ENCODE measurements around the gene CDH4.

Gene CDH4

DNA sequence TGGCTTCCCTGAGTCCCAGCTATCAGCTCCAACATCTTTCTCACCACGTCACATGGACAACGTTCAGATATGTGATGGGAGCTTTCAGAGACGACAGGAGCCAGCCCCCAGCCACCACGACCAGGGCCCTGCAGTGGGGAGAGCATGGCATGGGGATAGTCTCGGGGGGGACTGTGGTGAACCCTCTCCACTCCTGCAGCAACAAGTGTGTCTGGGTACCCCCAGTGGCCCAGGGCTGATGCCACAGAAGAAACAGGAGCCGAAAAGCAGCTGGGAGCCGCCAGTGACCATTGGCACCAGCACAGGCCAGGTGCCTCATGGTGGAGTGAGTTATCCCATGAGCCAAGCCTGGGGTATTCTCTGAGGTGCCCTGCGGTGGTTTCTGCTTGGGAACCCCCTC lies 473.9 kb downstream of the CDH4 start:
- no peak for TF ChIP-seq EZH2phosphoT487 (conservative IDR thresholded peaks at IDR 0.05; ENCODE audit: low read length)
- TF ChIP-seq, protein P1, sequence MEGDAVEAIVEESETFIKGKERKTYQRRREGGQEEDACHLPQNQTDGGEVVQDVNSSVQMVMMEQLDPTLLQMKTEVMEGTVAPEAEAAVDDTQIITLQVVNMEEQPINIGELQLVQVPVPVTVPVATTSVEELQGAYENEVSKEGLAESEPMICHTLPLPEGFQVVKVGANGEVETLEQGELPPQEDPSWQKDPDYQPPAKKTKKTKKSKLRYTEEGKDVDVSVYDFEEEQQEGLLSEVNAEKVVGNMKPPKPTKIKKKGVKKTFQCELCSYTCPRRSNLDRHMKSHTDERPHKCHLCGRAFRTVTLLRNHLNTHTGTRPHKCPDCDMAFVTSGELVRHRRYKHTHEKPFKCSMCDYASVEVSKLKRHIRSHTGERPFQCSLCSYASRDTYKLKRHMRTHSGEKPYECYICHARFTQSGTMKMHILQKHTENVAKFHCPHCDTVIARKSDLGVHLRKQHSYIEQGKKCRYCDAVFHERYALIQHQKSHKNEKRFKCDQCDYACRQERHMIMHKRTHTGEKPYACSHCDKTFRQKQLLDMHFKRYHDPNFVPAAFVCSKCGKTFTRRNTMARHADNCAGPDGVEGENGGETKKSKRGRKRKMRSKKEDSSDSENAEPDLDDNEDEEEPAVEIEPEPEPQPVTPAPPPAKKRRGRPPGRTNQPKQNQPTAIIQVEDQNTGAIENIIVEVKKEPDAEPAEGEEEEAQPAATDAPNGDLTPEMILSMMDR (IDR thresholded peaks at IDR 0.05; ENCODE audit: insufficient read depth, low read length, poor library complexity, severe bottlenecking) = no peak
- Histone ChIP-seq H4K20me1 (ENCODE audit: low read depth, low read length) (no peaks in the 10 kb centered on the region), H3K27ac (ENCODE audit: low read depth, low read length) (no peak overlapping the region), H3K9ac (ENCODE audit: low read length) (no peak overlapping the region), H3K4me3 (ENCODE audit: insufficient read depth, low read length, poor library complexity, severe bottlenecking) (no peak overlapping the region), H3K9me2 (replicated peaks; ENCODE audit: insufficient read depth, low read length) (no peaks in the 10 kb centered on the region), H3K9me3 (ENCODE audit: insufficient read depth, low read length) (no peaks in the 10 kb centered on the region), H3K36me3 (ENCODE audit: low read length) (no peaks in the 10 kb centered on the region), H3K27me3 (ENCODE audit: low read length) (no peaks in the 10 kb centered on the region), H3F3A (ENCODE audit: insufficient read depth) (no peaks in the 10 kb centered on the region), H2AFZ (ENCODE audit: low read depth, low read length, severe bottlenecking) (no peak overlapping the region), H3K4me2 (ENCODE audit: low read depth, low read length, poor library complexity, severe bottlenecking) (no peak overlapping the region), H3K79me2 (ENCODE audit: insufficient read depth, low read length) (no peaks in the 10 kb centered on the region)

DNA sequence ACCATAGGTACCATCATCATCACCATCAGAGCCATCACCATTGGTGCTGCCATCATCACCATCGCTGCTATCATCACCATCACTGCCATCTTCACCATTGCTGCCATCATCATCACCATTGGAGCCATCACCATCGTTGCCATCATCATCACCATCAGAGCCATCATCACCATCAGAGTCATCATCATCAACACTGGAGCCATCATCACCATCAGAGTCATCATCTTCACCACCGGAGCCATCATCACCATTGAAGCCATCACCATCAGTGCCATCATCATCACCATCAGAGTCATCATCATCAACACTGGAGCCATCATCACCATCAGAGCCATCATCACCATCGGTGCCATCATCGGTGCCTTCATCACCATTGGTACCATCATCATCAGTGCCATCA lies 474.9 kb downstream of the CDH4 start:
- Histone ChIP-seq H3K9me2 (replicated peaks; ENCODE audit: insufficient read depth, low read length) (no peaks in the 10 kb centered on the region), H4K20me1 (ENCODE audit: low read depth, low read length) (no peaks in the 10 kb centered on the region), H3K27ac (ENCODE audit: low read depth, low read length) (no peak overlapping the region), H3K9me3 (ENCODE audit: insufficient read depth, low read length) (no peaks in the 10 kb centered on the region), H3K4me2 (ENCODE audit: low read depth, low read length, poor library complexity, severe bottlenecking) (no peak overlapping the region), H3K79me2 (ENCODE audit: insufficient read depth, low read length) (no peaks in the 10 kb centered on the region), H3K4me3 (ENCODE audit: insufficient read depth, low read length, poor library complexity, severe bottlenecking) (no peak overlapping the region), H2AFZ (ENCODE audit: low read depth, low read length, severe bottlenecking) (no peak overlapping the region), H3K27me3 (ENCODE audit: low read length) (no peaks in the 10 kb centered on the region), H3K36me3 (ENCODE audit: low read length) (no peaks in the 10 kb centered on the region), H3K9ac (ENCODE audit: low read length) (no peak overlapping the region), H3F3A (ENCODE audit: insufficient read depth) (no peaks in the 10 kb centered on the region)
- TF ChIP-seq EZH2phosphoT487 (conservative IDR thresholded peaks at IDR 0.05; ENCODE audit: low read length) = no peak
- TF ChIP-seq, protein P1 (IDR thresholded peaks at IDR 0.05; ENCODE audit: insufficient read depth, low read length, poor library complexity, severe bottlenecking) = no peak

DNA sequence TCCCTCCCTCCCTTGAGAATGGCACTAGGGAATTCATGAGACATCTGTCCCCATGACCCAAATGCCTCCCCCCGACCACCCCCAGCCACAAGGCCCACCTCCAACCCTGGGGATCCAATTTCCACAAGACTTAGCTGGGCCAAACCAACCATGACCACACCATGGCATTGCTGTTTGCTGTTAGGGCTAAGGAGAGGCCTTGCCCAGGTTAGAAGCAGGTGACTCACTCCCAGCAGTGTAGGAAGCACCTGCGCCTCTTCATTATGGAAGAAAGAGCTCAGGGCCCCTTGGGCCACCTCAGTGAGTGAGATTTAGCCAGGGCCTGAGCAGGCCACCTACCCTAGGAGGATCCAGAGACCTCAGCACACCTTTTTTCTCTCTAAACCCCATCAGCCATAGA lies 475.7 kb downstream of the CDH4 start:
- Histone ChIP-seq H3K9me3 (ENCODE audit: insufficient read depth, low read length) (no peaks in the 10 kb centered on the region), H3K4me2 (ENCODE audit: low read depth, low read length, poor library complexity, severe bottlenecking) (no peak overlapping the region), H2AFZ (ENCODE audit: low read depth, low read length, severe bottlenecking) (no peak overlapping the region), H4K20me1 (ENCODE audit: low read depth, low read length) (no peaks in the 10 kb centered on the region), H3K27me3 (ENCODE audit: low read length) (no peaks in the 10 kb centered on the region), H3K36me3 (ENCODE audit: low read length) (no peaks in the 10 kb centered on the region), H3K79me2 (ENCODE audit: insufficient read depth, low read length) (no peaks in the 10 kb centered on the region), H3K9ac (ENCODE audit: low read length) (no peak overlapping the region), H3K27ac (ENCODE audit: low read depth, low read length) (no peak overlapping the region), H3F3A (ENCODE audit: insufficient read depth) (no peaks in the 10 kb centered on the region), H3K9me2 (replicated peaks; ENCODE audit: insufficient read depth, low read length) (no peaks in the 10 kb centered on the region), H3K4me3 (ENCODE audit: insufficient read depth, low read length, poor library complexity, severe bottlenecking) (no peak overlapping the region)
- no peak for TF ChIP-seq EZH2phosphoT487 (conservative IDR thresholded peaks at IDR 0.05; ENCODE audit: low read length)

DNA sequence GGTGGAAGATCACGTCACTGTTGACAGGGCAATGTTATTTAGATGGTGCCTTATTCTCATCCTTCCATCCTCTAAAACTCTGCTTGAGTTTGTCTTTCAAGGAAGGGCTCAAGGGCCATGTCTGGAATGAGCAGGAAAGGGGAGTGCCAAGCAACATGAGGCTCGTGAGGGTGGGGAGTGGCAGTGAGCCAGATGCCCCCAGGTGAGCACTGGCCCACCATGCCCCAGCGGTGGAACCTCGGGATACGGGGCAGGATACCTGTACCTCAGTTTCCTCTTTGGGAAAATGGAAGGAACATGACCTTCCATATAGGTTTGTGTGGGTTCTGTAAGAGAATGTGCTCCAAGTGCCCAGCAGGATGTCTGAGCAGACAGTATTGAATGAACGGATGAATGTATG lies 476.3 kb downstream of the CDH4 start:
- Histone ChIP-seq H4K20me1 (ENCODE audit: low read depth, low read length) (no peaks in the 10 kb centered on the region), H3K9ac (ENCODE audit: low read length) (no peak overlapping the region), H3F3A (ENCODE audit: insufficient read depth) (no peaks in the 10 kb centered on the region), H3K36me3 (ENCODE audit: low read length) (no peaks in the 10 kb centered on the region), H3K4me3 (ENCODE audit: insufficient read depth, low read length, poor library complexity, severe bottlenecking) (no peak overlapping the region), H3K4me2 (ENCODE audit: low read depth, low read length, poor library complexity, severe bottlenecking) (no peak overlapping the region), H3K9me3 (ENCODE audit: insufficient read depth, low read length) (no peaks in the 10 kb centered on the region), H3K27ac (ENCODE audit: low read depth, low read length) (no peak overlapping the region), H3K79me2 (ENCODE audit: insufficient read depth, low read length) (no peaks in the 10 kb centered on the region), H3K27me3 (ENCODE audit: low read length) (no peaks in the 10 kb centered on the region), H3K9me2 (replicated peaks; ENCODE audit: insufficient read depth, low read length) (no peaks in the 10 kb centered on the region), H2AFZ (ENCODE audit: low read depth, low read length, severe bottlenecking) (no peak overlapping the region)
- TF ChIP-seq, protein P1 (IDR thresholded peaks at IDR 0.05; ENCODE audit: insufficient read depth, low read length, poor library complexity, severe bottlenecking) = no peak
- TF ChIP-seq EZH2phosphoT487 (conservative IDR thresholded peaks at IDR 0.05; ENCODE audit: low read length) = no peak
